DOHH2 (cell line): ENCODE data around the gene C8G.

Experiments used
- H3F3A ChIP-seq: fragments of 200-600 bp; sonication (generic), shearing (Covaris generic); 2 replicates; pipeline ENCODE4 v1.6.0; 2016; ENCODE audit warnings: antibody characterized with exemption, mild to moderate bottlenecking; ENCODE audit not compliant: control insufficient read depth, insufficient read depth
- H3K27ac ChIP-seq: fragments of 200-600 bp; sonication (generic); 2 replicates; pipeline ENCODE4 v1.5.1; 2014; ENCODE audit warnings: low read depth, mild to moderate bottlenecking, low read length, moderate library complexity
- H3K27me3 ChIP-seq: fragments of 200-600 bp; sonication (generic); 2 replicates; pipeline ENCODE4 v1.6.1; 2014; ENCODE audit warnings: mild to moderate bottlenecking, low read length, mixed read lengths; ENCODE audit not compliant: control insufficient read depth
- H3K36me3 ChIP-seq: fragments of 200-600 bp; sonication (generic); 2 replicates; pipeline ENCODE4 v1.6.1; 2014; ENCODE audit warnings: mild to moderate bottlenecking, low read length, moderate library complexity, mixed read lengths; ENCODE audit not compliant: control insufficient read depth
- H3K4me1 ChIP-seq: fragments of 200-600 bp; sonication (generic); 2 replicates; pipeline ENCODE4 v1.6.1; 2014; ENCODE audit warnings: mild to moderate bottlenecking, low read length, mixed read lengths; ENCODE audit not compliant: control insufficient read depth
- H3K4me2 ChIP-seq: fragments of 200-600 bp; sonication (generic); 2 replicates; pipeline ENCODE4 v1.6.0; 2014; ENCODE audit warnings: mild to moderate bottlenecking, low read length, moderate library complexity
- H3K4me3 ChIP-seq: fragments of 200-600 bp; sonication (generic); 2 replicates; pipeline ENCODE4 v1.5.1; 2014; ENCODE audit warnings: mild to moderate bottlenecking, low read length, mixed read lengths
- H3K79me2 ChIP-seq: fragments of 200-600 bp; sonication (generic); 2 replicates; pipeline ENCODE4 v1.6.1; 2014; ENCODE audit warnings: mild to moderate bottlenecking, low read length, mixed read lengths; ENCODE audit not compliant: control insufficient read depth
- H3K9me2 ChIP-seq: fragments of 200-600 bp; sonication (generic); replicated peaks from 2 replicates; pipeline ENCODE4 v1.6.1; 2014; ENCODE audit warnings: mild to moderate bottlenecking, low read length, mixed read lengths; ENCODE audit not compliant: control insufficient read depth
- H3K9me3 ChIP-seq: fragments of 200-600 bp; sonication (generic); 2 replicates; pipeline ENCODE4 v1.6.1; 2014; ENCODE audit warnings: antibody characterized with exemption, low read length, mixed read lengths; ENCODE audit not compliant: control insufficient read depth, insufficient read depth
- H4K20me1 ChIP-seq: fragments of 200-600 bp; sonication (generic); 2 replicates; pipeline ENCODE4 v1.6.0; 2014; ENCODE audit warnings: low read depth, mild to moderate bottlenecking, antibody characterized with exemption, low read length, moderate library complexity; ENCODE audit not compliant: control insufficient read depth, insufficient read depth
- EZH2phosphoT487 ChIP-seq: fragments of 200-600 bp; sonication (generic); IDR thresholded peaks from 2 replicates; pipeline ENCODE4 v1.6.1; 2017; ENCODE audit warnings: borderline replicate concordance, mild to moderate bottlenecking, antibody characterized with exemption, low read length, moderate library complexity, mixed read lengths
- TF ChIP-seq, protein P1 (sequence below): fragments of 200-600 bp; sonication (generic); IDR thresholded peaks from one replicate; pipeline ENCODE4 v1.5.1; 2014; ENCODE audit warnings: antibody characterized with exemption, mild to moderate bottlenecking, low read depth, low read length; ENCODE audit not compliant: poor library complexity, severe bottlenecking

C8G gene

DNA sequence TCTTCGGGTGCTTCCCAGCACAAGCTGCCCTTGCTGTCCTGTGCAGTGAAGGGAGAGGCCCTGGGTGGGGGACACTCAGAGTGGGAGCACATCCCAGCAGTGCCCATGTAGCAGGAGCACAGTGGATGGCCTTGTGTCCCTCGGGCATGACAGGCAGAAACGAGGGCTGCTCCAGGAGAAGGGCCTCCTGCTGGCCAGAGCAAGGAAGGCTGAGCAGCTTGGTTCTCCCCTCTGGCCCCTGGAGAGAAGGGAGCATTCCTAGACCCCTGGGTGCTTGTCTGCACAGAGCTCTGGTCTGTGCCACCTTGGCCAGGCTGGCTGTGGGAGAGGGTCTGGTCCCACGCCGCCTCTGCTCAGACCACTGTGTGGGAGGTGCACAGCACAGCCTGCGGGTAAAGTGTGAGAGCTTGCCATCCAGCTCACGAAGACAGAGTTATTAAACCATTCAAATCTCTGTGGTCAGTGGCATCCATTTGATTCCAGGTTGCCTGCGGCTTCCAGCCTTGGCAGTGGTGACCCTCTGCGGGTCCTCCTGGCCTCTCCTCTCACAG, 18.8 kb upstream of the C8G start:
- H3F3A ChIP-seq = no peaks in the 10 kb centered on the region
- no peaks in the 10 kb centered on the region for H3K79me2 ChIP-seq
- H3K9me3 ChIP-seq = no peaks in the 10 kb centered on the region
- peaks cover 53% of the 10 kb centered on the region for H3K36me3 ChIP-seq
- no peaks in the 10 kb centered on the region for H4K20me1 ChIP-seq
- H3K4me1 ChIP-seq = no peaks in the 10 kb centered on the region
- H3K9me2 ChIP-seq = no peaks in the 10 kb centered on the region
- no peak overlapping the region for H3K27ac ChIP-seq
- TF ChIP-seq, protein P1, sequence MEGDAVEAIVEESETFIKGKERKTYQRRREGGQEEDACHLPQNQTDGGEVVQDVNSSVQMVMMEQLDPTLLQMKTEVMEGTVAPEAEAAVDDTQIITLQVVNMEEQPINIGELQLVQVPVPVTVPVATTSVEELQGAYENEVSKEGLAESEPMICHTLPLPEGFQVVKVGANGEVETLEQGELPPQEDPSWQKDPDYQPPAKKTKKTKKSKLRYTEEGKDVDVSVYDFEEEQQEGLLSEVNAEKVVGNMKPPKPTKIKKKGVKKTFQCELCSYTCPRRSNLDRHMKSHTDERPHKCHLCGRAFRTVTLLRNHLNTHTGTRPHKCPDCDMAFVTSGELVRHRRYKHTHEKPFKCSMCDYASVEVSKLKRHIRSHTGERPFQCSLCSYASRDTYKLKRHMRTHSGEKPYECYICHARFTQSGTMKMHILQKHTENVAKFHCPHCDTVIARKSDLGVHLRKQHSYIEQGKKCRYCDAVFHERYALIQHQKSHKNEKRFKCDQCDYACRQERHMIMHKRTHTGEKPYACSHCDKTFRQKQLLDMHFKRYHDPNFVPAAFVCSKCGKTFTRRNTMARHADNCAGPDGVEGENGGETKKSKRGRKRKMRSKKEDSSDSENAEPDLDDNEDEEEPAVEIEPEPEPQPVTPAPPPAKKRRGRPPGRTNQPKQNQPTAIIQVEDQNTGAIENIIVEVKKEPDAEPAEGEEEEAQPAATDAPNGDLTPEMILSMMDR = no peak
- TF ChIP-seq EZH2phosphoT487 = no peak
- no peak overlapping the region for H3K4me3 ChIP-seq
- no peak overlapping the region for H3K4me2 ChIP-seq
- H3K27me3 ChIP-seq = no peaks in the 10 kb centered on the region

GRCh38 chr9:136926749-136927148, 18.3 kb upstream of the C8G start:
- TF ChIP-seq EZH2phosphoT487 = no peak
- TF ChIP-seq, protein P1 = no peak
- H3K27ac ChIP-seq = no peak overlapping the region

GRCh38 chr9:136927343-136928271, 17.4 kb upstream of the C8G start:
- Histone ChIP-seq H3K4me2 (no peak overlapping the region), H4K20me1 (no peaks in the 10 kb centered on the region), H3K9me3 (no peaks in the 10 kb centered on the region), H3K4me3 (no peak overlapping the region), H3K9me2 (no peaks in the 10 kb centered on the region), H3K4me1 (no peaks in the 10 kb centered on the region), H3F3A (no peaks in the 10 kb centered on the region), H3K79me2 (no peaks in the 10 kb centered on the region), H3K27me3 (no peaks in the 10 kb centered on the region), H3K36me3 (peaks cover 52% of the 10 kb centered on the region), H3K27ac (no peak overlapping the region)
- TF ChIP-seq, protein P1 = no peak
- no peak for TF ChIP-seq EZH2phosphoT487

More at GRCh38 chr9:136926749-136927148, 18.3 kb upstream of the C8G start:
- Histone ChIP-seq H3K4me3 (no peak overlapping the region), H3K4me1 (no peaks in the 10 kb centered on the region), H3K4me2 (no peak overlapping the region), H3K79me2 (no peaks in the 10 kb centered on the region), H3K9me2 (no peaks in the 10 kb centered on the region), H4K20me1 (no peaks in the 10 kb centered on the region), H3K9me3 (no peaks in the 10 kb centered on the region), H3K27me3 (no peaks in the 10 kb centered on the region), H3F3A (no peaks in the 10 kb centered on the region), H3K36me3 (peaks cover 54% of the 10 kb centered on the region)
